A673 (cell line): Measurements from ENCODE around the gene SOX1.

Source experiments
- CTCF ChIP-seq: fragments of 300-800, 200-600 bp; sonication (generic); conservative IDR thresholded peaks from 2 replicates; pipeline ENCODE4 v1.5.1; 2017; ENCODE audit warnings: low read depth, mild to moderate bottlenecking, antibody characterized with exemption, low read length, moderate library complexity, mixed read lengths
- EZH2 ChIP-seq: fragments of 200-600 bp; sonication (generic); IDR thresholded peaks from 2 replicates; pipeline ENCODE4 v1.6.1; 2017; ENCODE audit warnings: borderline replicate concordance, low read depth, mild to moderate bottlenecking, mixed read lengths, antibody characterized with exemption, low read length; ENCODE audit not compliant: poor library complexity, severe bottlenecking

GRCh38 chr13:112032186-112032993, 34.6 kb upstream of the SOX1 start:
- TF ChIP-seq CTCF: no peak
- no peak for TF ChIP-seq EZH2
